ENCODE data around the gene QRICH1.

QRICH1 gene

GRCh38 chr3:49032646-49033304, 61.1 kb downstream of the QRICH1 start:
- DNase-seq (ENCODE audit: low spot score): no peak

DNA sequence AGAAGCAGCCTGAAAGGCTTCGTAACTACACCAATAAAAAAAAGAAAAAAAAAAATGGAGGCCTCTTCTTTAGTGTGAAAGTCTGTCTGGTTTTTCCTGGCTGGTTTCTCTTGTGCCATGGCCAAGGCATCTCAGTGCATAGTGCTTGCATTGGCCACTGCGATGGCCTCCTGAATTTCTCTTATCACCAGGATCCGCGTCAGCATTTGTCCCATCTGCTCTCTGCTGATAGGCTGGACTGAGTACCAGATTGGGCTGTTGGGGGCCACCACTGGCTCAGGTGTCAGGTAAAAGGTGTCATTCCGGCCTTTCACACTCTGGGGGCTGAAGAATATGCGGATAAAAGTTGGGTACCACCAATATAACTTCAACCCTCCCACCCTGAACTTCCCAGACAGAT, 63.5 kb downstream of the QRICH1 start:
- no peak for DNase-seq (ENCODE audit: low spot score)

DNA sequence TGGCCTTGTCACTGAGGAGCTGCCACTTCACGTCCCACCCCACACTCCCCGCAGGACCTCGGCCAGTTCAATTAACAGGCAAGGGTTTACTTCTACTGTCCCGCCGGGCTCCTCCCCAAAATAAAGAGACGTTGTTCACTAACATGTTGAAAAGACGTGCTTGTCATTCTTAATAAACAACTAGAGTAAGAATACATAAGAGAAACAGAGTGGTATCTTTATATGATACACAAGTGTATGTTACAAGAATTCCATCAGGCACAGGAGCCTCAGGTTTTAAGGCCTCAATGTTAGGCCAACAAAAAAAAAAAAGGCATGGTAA, 64.3 kb downstream of the QRICH1 start:
- no peak for DNase-seq (ENCODE audit: low spot score)

DNA sequence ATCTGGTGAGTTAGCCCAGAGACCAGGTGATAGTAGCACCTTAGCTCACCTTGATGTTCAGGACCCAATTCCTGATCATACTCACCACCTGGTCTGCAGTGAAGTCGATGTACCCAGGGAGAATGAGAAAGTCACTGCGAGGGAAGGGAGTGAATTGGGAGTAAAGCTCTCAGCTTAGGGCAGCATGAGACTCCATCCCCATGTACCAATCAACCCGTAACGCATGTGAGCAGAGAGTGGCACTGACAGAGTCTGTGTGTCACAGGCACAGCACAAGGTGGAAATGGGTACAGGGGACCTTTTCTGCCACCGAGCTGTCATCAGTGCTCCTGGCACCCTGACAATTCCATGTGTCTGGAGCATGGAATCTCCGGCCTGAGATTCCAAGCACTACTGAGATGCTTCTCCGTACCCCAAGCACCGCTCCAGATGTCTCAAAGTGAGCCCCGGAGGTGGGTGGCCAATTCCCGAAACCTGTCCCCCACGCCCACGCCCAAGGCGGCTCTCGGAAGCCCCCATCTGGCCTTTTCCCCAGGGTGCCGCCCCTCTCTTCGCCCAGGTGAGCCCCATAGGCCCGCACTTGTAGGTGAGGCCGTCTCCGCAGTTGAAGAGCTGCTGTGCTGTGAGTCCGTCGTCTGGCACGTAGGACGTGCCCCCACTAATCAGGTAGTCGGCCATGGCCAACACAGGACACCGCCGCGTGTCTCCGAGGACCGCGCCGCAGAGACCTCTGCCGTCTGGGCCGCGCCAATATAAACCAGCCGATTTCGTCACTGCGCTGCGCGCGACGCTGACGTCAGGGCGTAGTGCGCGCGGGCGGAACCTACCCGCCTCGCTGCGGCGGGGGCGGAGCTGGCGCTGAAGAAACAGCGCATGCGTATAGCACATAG, 65.0 kb downstream of the QRICH1 start, which contains the start of gene IMPDH2:
Gene IMPDH2 (minus strand): TSS at position 726 of the 890 bp plus-strand sequence. CDS start 48 bp downstream, at position 678.
- DNase-seq (ENCODE audit: low spot score): peak; percentile 96

GRCh38 chr3:49028298-49028672, 65.6 kb downstream of the QRICH1 start:
- DNase-seq (ENCODE audit: low spot score): no peak

DNA sequence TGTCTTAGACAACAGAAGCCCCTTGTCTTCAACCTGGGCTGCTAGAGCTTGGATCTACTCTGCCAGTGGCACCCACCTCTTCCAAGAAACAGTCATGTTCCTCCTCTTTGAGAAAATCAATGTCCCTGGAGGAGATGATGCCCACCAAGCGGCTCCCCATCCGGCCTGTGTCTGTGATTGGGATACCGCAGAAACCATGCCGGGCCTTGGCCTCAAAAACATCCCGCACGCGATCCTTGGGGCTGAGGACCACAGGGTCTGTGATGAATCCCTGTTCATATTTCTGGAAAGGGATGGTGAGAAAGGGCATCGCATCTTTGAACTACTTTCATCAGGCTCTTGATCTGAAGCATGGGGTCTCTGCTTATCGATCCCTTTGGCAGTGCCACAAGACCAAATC, 66.2 kb downstream of the QRICH1 start:
- DNase-seq (ENCODE audit: low spot score): no peak

DNA sequence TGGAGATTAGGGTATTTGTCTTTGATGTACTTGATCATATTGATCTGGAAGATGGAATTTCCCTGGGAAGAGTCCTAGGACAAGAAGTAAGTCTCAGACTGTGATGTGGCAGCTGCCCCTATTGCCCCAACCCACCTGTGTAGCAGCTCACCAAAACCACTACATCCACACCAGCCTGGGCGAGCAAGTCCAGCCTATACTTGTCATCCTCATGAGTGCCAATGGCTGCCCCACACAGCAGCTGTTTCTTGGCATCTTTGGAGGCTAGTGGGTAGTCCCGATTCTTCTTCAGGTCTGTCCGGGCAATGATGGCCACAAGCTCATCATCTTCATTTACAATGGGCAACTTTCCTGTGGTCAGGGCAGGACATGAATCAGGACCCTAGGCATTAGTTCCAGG, 67.3 kb downstream of the QRICH1 start:
- no peak for DNase-seq (ENCODE audit: low spot score)

GRCh38 chr3:49025793-49026520, 67.9 kb downstream of the QRICH1 start:
- DNase-seq (ENCODE audit: low spot score): no peak

- no peak for DNase-seq (ENCODE audit: low spot score)
These were observed 68.7 kb downstream of the QRICH1 start for GRCh38 chr3:49025005-49025792.

- DNase-seq (ENCODE audit: low spot score): no peak
These were observed 69.4 kb downstream of the QRICH1 start for GRCh38 chr3:49024449-49024848.

GRCh38 chr3:49023775-49024174, 70.1 kb downstream of the QRICH1 start:
- DNase-seq (ENCODE audit: low spot score): no peak

GRCh38 chr3:49022688-49023171, 71.1 kb downstream of the QRICH1 start:
- DNase-seq (ENCODE audit: low spot score): no peak

DNA sequence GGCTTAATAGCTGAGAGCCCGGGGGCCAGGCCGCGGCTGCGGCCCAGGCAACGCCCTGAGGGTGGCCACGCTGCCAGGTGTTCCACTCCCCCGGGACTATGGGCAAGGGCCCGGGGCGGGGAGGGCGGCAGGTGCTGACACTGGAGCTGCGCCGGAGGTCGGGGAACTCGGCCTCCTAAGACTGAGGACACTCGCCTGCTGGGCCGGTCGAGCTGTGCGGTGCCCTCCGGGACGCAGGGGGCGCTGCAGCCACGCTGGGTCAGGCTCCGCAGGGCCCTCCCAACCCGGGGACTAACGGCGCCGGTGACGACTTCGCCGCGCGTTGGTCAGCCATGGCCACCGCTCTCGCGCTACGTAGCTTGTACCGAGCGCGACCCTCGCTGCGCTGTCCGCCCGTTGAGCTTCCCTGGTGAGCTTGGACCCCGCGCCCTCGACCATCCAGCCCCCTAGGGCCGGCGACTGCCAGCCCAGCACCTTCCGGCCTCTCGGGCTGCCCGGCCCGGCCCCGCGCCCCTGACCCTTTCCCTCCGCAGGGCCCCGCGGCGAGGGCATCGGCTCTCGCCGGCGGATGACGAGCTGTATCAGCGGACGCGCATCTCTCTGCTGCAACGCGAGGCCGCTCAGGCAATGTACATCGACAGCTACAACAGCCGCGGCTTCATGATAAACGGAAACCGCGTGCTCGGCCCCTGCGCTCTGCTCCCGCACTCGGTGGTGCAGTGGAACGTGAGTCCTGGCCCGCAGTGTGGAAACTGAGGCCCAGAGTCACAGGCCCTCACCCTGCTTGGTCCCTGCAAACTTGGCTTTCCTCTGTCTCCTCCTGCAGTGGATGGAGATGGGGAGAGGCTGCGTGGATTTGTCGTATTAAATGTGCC, 71.8 kb downstream of the QRICH1 start, which contains the start of gene NDUFAF3:
Gene NDUFAF3 (plus strand): TSS at position 309 of the 875 bp plus-strand sequence. CDS start 24 bp downstream, at position 333.
- peak; percentile 93 for DNase-seq (ENCODE audit: low spot score)

DNA sequence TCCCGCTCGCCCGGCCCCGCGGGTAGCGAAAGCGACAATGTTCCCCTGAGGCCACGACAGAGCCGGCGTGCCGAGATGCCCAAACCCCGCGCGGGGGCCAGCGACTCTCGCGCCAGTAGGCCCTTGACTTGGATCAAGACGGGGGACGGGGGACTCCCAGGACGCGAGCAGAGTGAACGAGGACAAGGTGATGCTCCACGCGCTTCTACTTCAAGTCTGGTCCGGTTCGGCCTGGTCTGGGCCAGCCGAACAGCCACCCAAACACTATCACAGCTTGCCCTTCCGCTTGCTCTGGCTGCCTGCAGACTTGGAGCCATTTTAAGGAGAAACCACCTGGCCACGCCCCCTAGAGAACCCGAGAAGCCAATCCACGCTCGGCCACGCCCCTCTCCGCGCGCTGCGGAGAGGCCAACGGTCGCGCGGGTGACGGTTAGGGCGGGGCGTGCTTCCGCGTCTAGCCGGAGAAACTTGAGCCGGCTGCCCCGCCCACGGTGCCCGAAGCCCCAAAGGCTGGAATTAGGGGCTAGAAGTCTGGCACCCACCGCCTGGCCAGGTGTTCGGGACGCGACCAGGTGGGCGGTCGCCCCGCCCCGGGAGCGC, 72.6 kb downstream of the QRICH1 start:
- peak; percentile 98 for DNase-seq (ENCODE audit: low spot score)

- peak; percentile 26 for DNase-seq (ENCODE audit: low spot score)
These were observed 73.3 kb downstream of the QRICH1 start for GRCh38 chr3:49020330-49021212.

DNA sequence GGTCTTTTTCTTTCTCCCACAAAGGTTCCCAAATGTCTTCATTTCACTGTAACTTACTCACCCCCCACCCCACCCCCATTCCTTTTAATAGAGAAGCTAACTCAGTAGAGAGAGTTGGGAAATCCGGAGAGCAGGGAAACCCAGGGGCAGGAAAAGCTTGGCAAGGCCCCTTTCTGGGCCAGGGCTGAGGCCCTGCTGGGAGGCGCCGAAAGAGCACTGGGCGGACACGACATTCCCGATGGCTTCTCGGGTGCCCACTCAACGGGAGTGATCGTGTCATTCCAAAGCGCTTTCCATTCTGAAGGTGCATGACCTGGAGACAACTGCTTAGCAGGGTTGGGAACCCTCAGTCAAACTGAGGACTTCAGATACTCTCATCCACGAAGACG, 73.9 kb downstream of the QRICH1 start:
- no peak for DNase-seq (ENCODE audit: low spot score)

DNA sequence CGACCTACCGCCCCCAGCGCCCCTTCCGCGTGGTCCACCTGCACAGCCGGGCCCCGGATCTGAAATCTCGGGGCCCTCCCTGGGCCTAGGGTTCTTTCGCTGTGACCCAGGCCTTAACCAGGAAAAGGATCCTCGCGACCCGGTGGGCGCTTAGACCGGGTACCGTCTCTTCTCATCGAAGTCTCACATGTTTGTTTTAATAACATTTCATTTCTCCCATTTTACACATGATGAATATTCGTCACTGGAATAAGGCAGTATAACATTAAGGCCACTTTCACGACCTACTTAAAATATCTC, 75.2 kb downstream of the QRICH1 start:
- no peak for DNase-seq (ENCODE audit: low spot score)

DNA sequence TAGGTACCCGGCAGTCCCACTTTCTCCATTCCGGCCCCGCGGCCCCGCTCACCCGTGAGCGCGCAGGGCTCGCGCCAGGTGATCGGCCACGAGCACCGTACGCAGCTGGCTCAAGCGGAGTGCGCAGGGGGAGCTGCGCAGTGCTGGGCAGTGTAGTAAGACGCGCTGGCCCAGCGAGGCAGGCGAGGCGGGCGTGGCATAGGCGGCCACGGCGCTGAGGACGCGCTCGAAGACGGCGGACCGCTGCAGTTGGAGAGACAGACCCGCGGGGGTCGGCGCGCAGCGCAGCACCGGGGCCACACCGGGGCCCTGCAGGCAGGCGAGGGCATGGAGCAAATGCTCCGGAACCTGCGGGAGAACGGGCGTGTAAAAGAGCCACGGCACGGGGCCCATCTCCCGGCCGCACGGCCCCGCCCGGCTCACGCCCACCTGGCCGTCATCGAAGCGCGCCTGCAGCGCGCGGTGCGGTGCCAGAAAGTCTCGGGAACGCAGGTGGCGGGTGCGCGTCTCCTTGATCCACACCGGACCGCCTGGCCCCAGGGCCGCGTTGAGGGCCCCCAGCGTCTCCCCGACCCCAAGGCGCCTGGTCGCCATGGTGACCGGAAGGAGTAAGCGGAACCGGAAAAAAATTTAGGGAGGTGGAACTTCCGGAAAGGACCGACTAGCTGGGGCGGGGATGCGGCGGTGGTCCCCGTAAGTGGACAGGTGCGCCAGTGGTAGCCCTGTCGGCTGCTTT, 75.7 kb downstream of the QRICH1 start, which contains the start of gene DALRD3:
Gene DALRD3 (minus strand): TSS at position 610 of the 736 bp plus-strand sequence. CDS start 16 bp downstream, at position 594.
- peak; percentile 73 for DNase-seq (ENCODE audit: low spot score)

Measured in AG20443 (cell line).